GM19455 (cell line): ENCODE results near the gene ALDOC.
A peak's percentile ranks its signal among the peaks of the same experiment; 100 is the strongest.
"Not testable (repeated sequence)": the region's sequence is repeated elsewhere in the genome, so short reads cannot be mapped to it uniquely, and the experiment has no call there.

ENCODE experiments used
- ATAC-seq: cut with Tn5 transposase; IDR thresholded peaks from one replicate; pipeline ENCODE4 v1.9.1; 2021; ENCODE audit not compliant: unreplicated experiment

ALDOC gene

GRCh38 chr17:28576758-28577465 is at the start of gene ALDOC:
Gene ALDOC (minus strand): TSS chr17:28576895. CDS start chr17:28575532, 1,363 bp downstream.
- ATAC-seq, result peak; percentile 84

GRCh38 chr17:28624148-28624547 is 47.5 kb upstream of the ALDOC start:
- ATAC-seq, result no peak

GRCh38 chr17:28623696-28624095 is 47.0 kb upstream of the ALDOC start:
- ATAC-seq, result no peak

- no peak for ATAC-seq
Measured at GRCh38 chr17:28622186-28622585, 45.5 kb upstream of the ALDOC start.

- no peak for ATAC-seq
Measured at GRCh38 chr17:28620010-28620409, 43.3 kb upstream of the ALDOC start.

GRCh38 chr17:28618464-28618863 is 41.8 kb upstream of the ALDOC start:
- no peak for ATAC-seq

GRCh38 chr17:28616281-28616680 is 39.6 kb upstream of the ALDOC start:
- ATAC-seq, result no peak

- ATAC-seq, result no peak
Measured at GRCh38 chr17:28615260-28615940, 38.7 kb upstream of the ALDOC start.

- ATAC-seq, result no peak
Measured at GRCh38 chr17:28613931-28614381, 37.3 kb upstream of the ALDOC start, which contains the start of gene RSKR. Gene RSKR (minus strand): TSS chr17:28614185. CDS start chr17:28614161, 24 bp downstream.

- no peak for ATAC-seq
Measured at GRCh38 chr17:28612936-28613872, 36.5 kb upstream of the ALDOC start.

- ATAC-seq, result no peak
Measured at GRCh38 chr17:28612531-28612930, 35.8 kb upstream of the ALDOC start.

- no peak for ATAC-seq
Measured at GRCh38 chr17:28610376-28610775, 33.7 kb upstream of the ALDOC start.

GRCh38 chr17:28604031-28604430 is 27.3 kb upstream of the ALDOC start:
- not testable (repeated sequence) for ATAC-seq

GRCh38 chr17:28599311-28600184 is 22.9 kb upstream of the ALDOC start:
- ATAC-seq, result peak; percentile 47

- ATAC-seq, result peak; percentile 81
Measured at GRCh38 chr17:28598799-28599310, 22.2 kb upstream of the ALDOC start, which contains the start of gene SPAG5. Gene SPAG5 (minus strand): TSS chr17:28599025. CDS start chr17:28598946, 79 bp downstream.

GRCh38 chr17:28598389-28598788 is 21.7 kb upstream of the ALDOC start:
- peak; percentile 5 for ATAC-seq

GRCh38 chr17:28597606-28598383 is 21.1 kb upstream of the ALDOC start:
- no peak for ATAC-seq

- ATAC-seq, result no peak
Measured at GRCh38 chr17:28592260-28592659, 15.6 kb upstream of the ALDOC start.

GRCh38 chr17:28585851-28586250 is 9.2 kb upstream of the ALDOC start:
- no peak for ATAC-seq
